ENCODE results near the gene MYB.
"Not testable (repeated sequence)": the region's sequence is repeated elsewhere in the genome, so short reads cannot be mapped to it uniquely, and the experiment has no call there.

The MYB gene

GRCh38 chr6:135158397-135158796, 22.7 kb upstream of the MYB start:
- no peak for TF ChIP-seq CTCF (IDR thresholded peaks at IDR 0.05; ENCODE audit: low read length, missing control alignments)
- DNase-seq (ENCODE audit: low read depth): no peak
- no peak overlapping the region for H3K4me3 ChIP-seq (replicated peaks; ENCODE audit: low read depth, low read length)

- TF ChIP-seq CTCF (IDR thresholded peaks at IDR 0.05; ENCODE audit: low read length, missing control alignments): no peak
- no peak overlapping the region for H3K4me3 ChIP-seq (replicated peaks; ENCODE audit: low read depth, low read length)
- no peak for DNase-seq (ENCODE audit: low read depth)
Observed at GRCh38 chr6:135159531-135159930, 21.6 kb upstream of the MYB start.

- H3K4me3 ChIP-seq (replicated peaks; ENCODE audit: low read depth, low read length): no peak overlapping the region
- no peak for TF ChIP-seq CTCF (IDR thresholded peaks at IDR 0.05; ENCODE audit: low read length, missing control alignments)
- DNase-seq (ENCODE audit: low read depth): no peak
Observed at GRCh38 chr6:135161411-135162395, 19.4 kb upstream of the MYB start.

GRCh38 chr6:135162678-135163439, 18.2 kb upstream of the MYB start:
- peak; percentile 84 for TF ChIP-seq CTCF (IDR thresholded peaks at IDR 0.05; ENCODE audit: low read length, missing control alignments)
- H3K4me3 ChIP-seq (replicated peaks; ENCODE audit: low read depth, low read length): no peak overlapping the region
- DNase-seq (ENCODE audit: low read depth): peak; percentile 37

- DNase-seq (ENCODE audit: low read depth): no peak
- no peak overlapping the region for H3K4me3 ChIP-seq (replicated peaks; ENCODE audit: low read depth, low read length)
- no peak for TF ChIP-seq CTCF (IDR thresholded peaks at IDR 0.05; ENCODE audit: low read length, missing control alignments)
Observed at GRCh38 chr6:135163440-135163738, 17.7 kb upstream of the MYB start.

GRCh38 chr6:135164387-135164786, 16.7 kb upstream of the MYB start:
- DNase-seq (ENCODE audit: low read depth); H3K4me3 ChIP-seq (replicated peaks; ENCODE audit: low read depth, low read length): not testable (repeated sequence)

GRCh38 chr6:135165031-135165430, 16.1 kb upstream of the MYB start:
- TF ChIP-seq CTCF (IDR thresholded peaks at IDR 0.05; ENCODE audit: low read length, missing control alignments): no peak
- no peak for DNase-seq (ENCODE audit: low read depth)
- no peak overlapping the region for H3K4me3 ChIP-seq (replicated peaks; ENCODE audit: low read depth, low read length)

All from fibroblast of pulmonary artery (primary cell).